GM23338 (cell line): Measurements from ENCODE around the gene SIMC1. TPM values are rescaled to one million over a fixed set of nuclear protein-coding genes. Genes with fewer than 3 reads are reported as not detected.
A peak's percentile ranks its signal among the peaks of the same experiment; 100 is the strongest.

Experiments
- ATAC-seq: fragments of 200-7000 bp; cut with Tn5 transposase; 3 replicates; pipeline ENCODE4 v1.9.1; 2020
- DNase-seq: peaks from one replicate; pipeline ENCODE4 v3.0.0-alpha.2; 2015; ENCODE audit warnings: low spot score
- H2AFZ ChIP-seq: fragments of 200-600 bp; sonication (generic); 2 replicates; pipeline ENCODE4 v1.8.0; 2016; ENCODE audit warnings: antibody characterized with exemption, mild to moderate bottlenecking, moderate library complexity
- H3F3A ChIP-seq: fragments of 200-600 bp; sonication (generic); replicated peaks from 2 replicates; pipeline ENCODE4 v1.8.0; 2017; ENCODE audit warnings: antibody characterized with exemption, mixed run types, low read depth
- H3K27ac ChIP-seq: fragments of 200-600 bp; sonication (generic); 2 replicates; pipeline ENCODE4 v1.6.1; 2016; ENCODE audit warnings: low read depth
- H3K27me3 ChIP-seq: fragments of 200-600 bp; sonication (generic); 2 replicates; pipeline ENCODE4 v1.8.0; 2016; ENCODE audit warnings: mild to moderate bottlenecking, mixed run types, moderate library complexity; ENCODE audit not compliant: insufficient read depth
- H3K36me3 ChIP-seq: fragments of 200-600 bp; sonication (generic); 2 replicates; pipeline ENCODE4 v1.8.0; 2016; ENCODE audit warnings: mild to moderate bottlenecking; ENCODE audit not compliant: insufficient read depth
- H3K4me1 ChIP-seq: fragments of 200-600 bp; sonication (generic); 2 replicates; pipeline ENCODE4 v1.8.0; 2016; ENCODE audit warnings: mild to moderate bottlenecking, moderate library complexity; ENCODE audit not compliant: insufficient read depth
- H3K4me2 ChIP-seq: fragments of 200-600 bp; sonication (generic); 2 replicates; pipeline ENCODE4 v1.7.1; 2017; ENCODE audit warnings: mixed run types
- H3K4me3 ChIP-seq: fragments of 200-600 bp; sonication (generic); 2 replicates; pipeline ENCODE4 v1.6.1; 2016; ENCODE audit warnings: mixed run types
- H3K79me2 ChIP-seq: fragments of 200-600 bp; sonication (generic); replicated peaks from 2 replicates; pipeline ENCODE4 v1.8.0; 2017; ENCODE audit warnings: mild to moderate bottlenecking; ENCODE audit not compliant: insufficient read depth
- H3K9me2 ChIP-seq: fragments of 200-600 bp; sonication (generic); 2 replicates; pipeline ENCODE4 v1.8.0; 2017; ENCODE audit not compliant: insufficient read depth
- H4K20me1 ChIP-seq: fragments of 200-600 bp; sonication (generic); replicated peaks from 2 replicates; pipeline ENCODE4 v1.8.0; 2017; ENCODE audit warnings: mild to moderate bottlenecking; ENCODE audit not compliant: insufficient read depth
- H3K27ac Mint-ChIP-seq: 2 replicates; pipeline ENCODE4 v1.8.0; 2020; ENCODE audit warnings: inconsistent platforms, mild to moderate bottlenecking, moderate library complexity, mixed read lengths
- H3K27me3 Mint-ChIP-seq: 3 replicates; pipeline ENCODE4 v1.8.0; 2022; ENCODE audit warnings: low read depth, mild to moderate bottlenecking, moderate library complexity, mixed read lengths, inconsistent platforms; ENCODE audit not compliant: insufficient read depth, poor library complexity
- H3K36me3 Mint-ChIP-seq: 3 replicates; pipeline ENCODE4 v1.8.0; 2021; ENCODE audit warnings: low read depth, mild to moderate bottlenecking, inconsistent platforms, moderate library complexity, mixed read lengths
- H3K4me1 Mint-ChIP-seq: 3 replicates; pipeline ENCODE4 v1.8.0; 2020; ENCODE audit warnings: mild to moderate bottlenecking, inconsistent platforms, mixed read lengths
- H3K4me3 Mint-ChIP-seq: 3 replicates; pipeline ENCODE4 v1.8.0; 2021; ENCODE audit warnings: moderate library complexity, mild to moderate bottlenecking, inconsistent platforms, mixed read lengths
- H3K9me3 Mint-ChIP-seq: 3 replicates; pipeline ENCODE4 v1.8.0; 2020; ENCODE audit warnings: moderate library complexity, mild to moderate bottlenecking, inconsistent platforms, mixed read lengths
- CREB1 ChIP-seq: fragments of 250-450 bp; sonication (Bioruptor Pico); IDR thresholded peaks from 2 replicates; pipeline ENCODE4 v1.5.0; 2020; ENCODE audit warnings: low read depth, mild to moderate bottlenecking, moderate library complexity
- EZH2 ChIP-seq: fragments of 200-600 bp; sonication (generic); IDR thresholded peaks from one replicate; pipeline ENCODE4 v1.8.0; 2017; ENCODE audit warnings: antibody characterized with exemption, mild to moderate bottlenecking, low read depth; ENCODE audit not compliant: unreplicated experiment
- EZH2phosphoT487 ChIP-seq: fragments of 200-600 bp; sonication (generic); IDR thresholded peaks from one replicate; pipeline ENCODE4 v1.8.1; 2018; ENCODE audit warnings: antibody characterized with exemption; ENCODE audit not compliant: unreplicated experiment
- JUNB ChIP-seq: IDR thresholded peaks from one replicate; pipeline ENCODE4 v1.6.1; 2016; ENCODE audit warnings: antibody characterized with exemption; ENCODE audit not compliant: unreplicated experiment
- NANOG ChIP-seq: IDR thresholded peaks from 2 replicates; pipeline ENCODE4 v1.6.1; 2016; ENCODE audit warnings: antibody characterized with exemption, borderline replicate concordance
- POLR2AphosphoS5 ChIP-seq: IDR thresholded peaks from 2 replicates; pipeline ENCODE4 v1.6.1; 2016; ENCODE audit warnings: antibody characterized with exemption, low read depth
- STAT1 ChIP-seq: IDR thresholded peaks from one replicate; pipeline ENCODE4 v1.6.1; 2016; ENCODE audit warnings: antibody characterized with exemption; ENCODE audit not compliant: unreplicated experiment
- ZNF114 ChIP-seq: fragments of 250-450 bp; sonication (Bioruptor Pico); IDR thresholded peaks from 2 replicates; pipeline ENCODE4 v1.5.0; 2020; ENCODE audit warnings: mild to moderate bottlenecking, moderate library complexity
- ZNF331 ChIP-seq: fragments of 250-450 bp; sonication (Bioruptor Pico); IDR thresholded peaks from 2 replicates; pipeline ENCODE4 v1.5.0; 2020; ENCODE audit warnings: low read depth, mild to moderate bottlenecking, moderate library complexity
- polyA plus RNA-seq: library from polyadenylated mRNA; unstranded; fragments of >200 nt; fragmentation: Nextera tagmentation; extraction: Ambion mirVana; gene quantifications from 2 replicates; pipeline ENCODE4 v1.2.1, GENCODE V29; 2016
- total RNA-seq: library from RNA; depleted of rRNA; stranded (reverse); fragments of >200 nt; shearing (Covaris generic); gene quantifications from 2 replicates; pipeline ENCODE4 v1.2.3, GENCODE V29; 2014
- TF ChIP-seq, protein P1 (sequence below), 2 experiments: fragments of 200-600 bp in 1 of 2; sonication (generic) in 1 of 2; conservative IDR thresholded peaks; 2 replicates each; pipeline versions ENCODE4 v1.5.1 to v1.6.1; 2016 to 2017; ENCODE audit warnings: antibody characterized with exemption in 2 of 2, low read depth in 2 of 2, mild to moderate bottlenecking in 2 of 2, moderate library complexity in 1 of 2
- TF ChIP-seq, protein P2 (sequence below): IDR thresholded peaks from one replicate; pipeline ENCODE4 v1.6.1; 2018; ENCODE audit warnings: antibody characterized with exemption; ENCODE audit not compliant: unreplicated experiment
- TF ChIP-seq, protein P3 (sequence below): IDR thresholded peaks from 2 replicates; pipeline ENCODE4 v1.6.1; 2016; ENCODE audit warnings: antibody characterized with exemption
- TF ChIP-seq, protein P4 (sequence below): fragments of 250-450 bp; sonication (Bioruptor Pico); IDR thresholded peaks from 2 replicates; pipeline ENCODE4 v1.5.0; 2020; ENCODE audit warnings: mild to moderate bottlenecking, moderate library complexity

The SIMC1 gene
- total and polyA plus RNA-seq, 2 experiments from 2014 or later: 9.4 to 14.6 TPM

DNA sequence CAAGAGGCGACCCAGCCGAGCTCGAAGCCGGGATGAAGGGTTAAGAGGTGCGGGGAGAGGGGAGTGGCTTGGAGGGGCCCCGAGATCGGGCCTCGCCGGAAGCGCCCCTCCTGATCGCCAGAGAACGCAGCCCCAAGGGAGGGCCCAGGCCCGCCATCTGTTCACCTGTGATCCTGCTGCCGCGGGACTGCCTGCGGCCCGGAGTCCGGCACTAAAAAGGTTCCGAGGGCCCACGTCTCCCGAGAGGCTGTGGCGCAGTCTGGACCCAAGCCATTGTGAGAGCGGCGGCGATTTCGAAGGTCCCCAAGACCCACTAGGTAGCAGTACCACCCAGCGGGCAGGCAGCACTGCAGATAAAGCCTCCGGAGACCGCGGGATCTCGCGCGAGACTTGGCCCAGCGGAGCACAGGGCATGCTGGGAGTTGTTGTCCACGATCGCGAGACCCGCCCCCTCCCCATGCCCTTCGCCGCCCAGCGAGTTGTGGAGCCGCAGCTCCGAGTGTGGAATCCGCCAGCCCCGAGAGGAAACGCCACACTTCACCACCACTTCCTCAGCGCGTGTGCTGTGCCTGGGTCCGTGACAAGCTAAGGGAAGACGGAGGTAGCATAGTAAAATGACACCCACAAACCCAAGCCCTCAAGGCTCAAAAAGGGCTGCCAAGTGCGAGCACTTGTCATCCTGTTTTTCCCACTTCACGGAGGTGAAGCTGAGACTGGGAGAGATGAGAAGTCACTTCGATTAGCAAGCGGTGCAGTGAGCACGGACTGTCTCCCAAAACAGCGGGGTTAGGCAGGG lies 123.4 kb downstream of the SIMC1 start, which contains the start of gene KIAA1191:
KIAA1191 (minus strand) TSS at position 328 of the 796 bp plus-strand sequence. CDS start 2,256 bp downstream, outside the sequence.
- Histone ChIP-seq H3K9me2 (no peaks in the 10 kb centered on the region), H2AFZ (peak within 1 kb of the TSS; percentile 99), H3K36me3 (peaks cover 10% of the 10 kb centered on the region; the same call in 1 of the 2 replicates), H3K4me2 (peak within 1 kb of the TSS; percentile 94), H3K4me1 (peaks cover 2% of the 10 kb centered on the region; the same call in 1 of the 2 replicates), H3K4me3 (peak within 1 kb of the TSS; percentile 99), H3K27me3 (peaks cover 45% of the 10 kb centered on the region), H3K79me2 (peaks cover 46% of the 10 kb centered on the region), H4K20me1 (peaks cover 18% of the 10 kb centered on the region), H3K27ac (peak within 1 kb of the TSS; percentile 91), H3F3A (no peaks in the 10 kb centered on the region)
- ATAC-seq: peak; percentile 74
- DNase-seq: peak; percentile 90
- no peak for TF ChIP-seq EZH2phosphoT487
- TF ChIP-seq, protein P1, sequence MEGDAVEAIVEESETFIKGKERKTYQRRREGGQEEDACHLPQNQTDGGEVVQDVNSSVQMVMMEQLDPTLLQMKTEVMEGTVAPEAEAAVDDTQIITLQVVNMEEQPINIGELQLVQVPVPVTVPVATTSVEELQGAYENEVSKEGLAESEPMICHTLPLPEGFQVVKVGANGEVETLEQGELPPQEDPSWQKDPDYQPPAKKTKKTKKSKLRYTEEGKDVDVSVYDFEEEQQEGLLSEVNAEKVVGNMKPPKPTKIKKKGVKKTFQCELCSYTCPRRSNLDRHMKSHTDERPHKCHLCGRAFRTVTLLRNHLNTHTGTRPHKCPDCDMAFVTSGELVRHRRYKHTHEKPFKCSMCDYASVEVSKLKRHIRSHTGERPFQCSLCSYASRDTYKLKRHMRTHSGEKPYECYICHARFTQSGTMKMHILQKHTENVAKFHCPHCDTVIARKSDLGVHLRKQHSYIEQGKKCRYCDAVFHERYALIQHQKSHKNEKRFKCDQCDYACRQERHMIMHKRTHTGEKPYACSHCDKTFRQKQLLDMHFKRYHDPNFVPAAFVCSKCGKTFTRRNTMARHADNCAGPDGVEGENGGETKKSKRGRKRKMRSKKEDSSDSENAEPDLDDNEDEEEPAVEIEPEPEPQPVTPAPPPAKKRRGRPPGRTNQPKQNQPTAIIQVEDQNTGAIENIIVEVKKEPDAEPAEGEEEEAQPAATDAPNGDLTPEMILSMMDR (conservative IDR thresholded peaks at IDR 0.05; ENCODE audit: low read depth in 2 of 2): peak in 1 of 2 experiments; percentile 25; a peak in 1 of 4 replicates
- no peak for TF ChIP-seq ZNF331 (CRISPR knock-in tag)
- TF ChIP-seq, protein P2, sequence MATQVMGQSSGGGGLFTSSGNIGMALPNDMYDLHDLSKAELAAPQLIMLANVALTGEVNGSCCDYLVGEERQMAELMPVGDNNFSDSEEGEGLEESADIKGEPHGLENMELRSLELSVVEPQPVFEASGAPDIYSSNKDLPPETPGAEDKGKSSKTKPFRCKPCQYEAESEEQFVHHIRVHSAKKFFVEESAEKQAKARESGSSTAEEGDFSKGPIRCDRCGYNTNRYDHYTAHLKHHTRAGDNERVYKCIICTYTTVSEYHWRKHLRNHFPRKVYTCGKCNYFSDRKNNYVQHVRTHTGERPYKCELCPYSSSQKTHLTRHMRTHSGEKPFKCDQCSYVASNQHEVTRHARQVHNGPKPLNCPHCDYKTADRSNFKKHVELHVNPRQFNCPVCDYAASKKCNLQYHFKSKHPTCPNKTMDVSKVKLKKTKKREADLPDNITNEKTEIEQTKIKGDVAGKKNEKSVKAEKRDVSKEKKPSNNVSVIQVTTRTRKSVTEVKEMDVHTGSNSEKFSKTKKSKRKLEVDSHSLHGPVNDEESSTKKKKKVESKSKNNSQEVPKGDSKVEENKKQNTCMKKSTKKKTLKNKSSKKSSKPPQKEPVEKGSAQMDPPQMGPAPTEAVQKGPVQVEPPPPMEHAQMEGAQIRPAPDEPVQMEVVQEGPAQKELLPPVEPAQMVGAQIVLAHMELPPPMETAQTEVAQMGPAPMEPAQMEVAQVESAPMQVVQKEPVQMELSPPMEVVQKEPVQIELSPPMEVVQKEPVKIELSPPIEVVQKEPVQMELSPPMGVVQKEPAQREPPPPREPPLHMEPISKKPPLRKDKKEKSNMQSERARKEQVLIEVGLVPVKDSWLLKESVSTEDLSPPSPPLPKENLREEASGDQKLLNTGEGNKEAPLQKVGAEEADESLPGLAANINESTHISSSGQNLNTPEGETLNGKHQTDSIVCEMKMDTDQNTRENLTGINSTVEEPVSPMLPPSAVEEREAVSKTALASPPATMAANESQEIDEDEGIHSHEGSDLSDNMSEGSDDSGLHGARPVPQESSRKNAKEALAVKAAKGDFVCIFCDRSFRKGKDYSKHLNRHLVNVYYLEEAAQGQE: no peak
- TF ChIP-seq POLR2AphosphoS5: peak; percentile 99
- TF ChIP-seq ZNF114 (CRISPR knock-in tag): no peak
- TF ChIP-seq EZH2: no peak
- TF ChIP-seq, protein P3, sequence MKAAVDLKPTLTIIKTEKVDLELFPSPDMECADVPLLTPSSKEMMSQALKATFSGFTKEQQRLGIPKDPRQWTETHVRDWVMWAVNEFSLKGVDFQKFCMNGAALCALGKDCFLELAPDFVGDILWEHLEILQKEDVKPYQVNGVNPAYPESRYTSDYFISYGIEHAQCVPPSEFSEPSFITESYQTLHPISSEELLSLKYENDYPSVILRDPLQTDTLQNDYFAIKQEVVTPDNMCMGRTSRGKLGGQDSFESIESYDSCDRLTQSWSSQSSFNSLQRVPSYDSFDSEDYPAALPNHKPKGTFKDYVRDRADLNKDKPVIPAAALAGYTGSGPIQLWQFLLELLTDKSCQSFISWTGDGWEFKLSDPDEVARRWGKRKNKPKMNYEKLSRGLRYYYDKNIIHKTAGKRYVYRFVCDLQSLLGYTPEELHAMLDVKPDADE: peak; percentile 72
- TF ChIP-seq CREB1 (CRISPR knock-in tag): 0 out of 2 replicates have a peak, but pooled peaks have one; percentile 18
- TF ChIP-seq JUNB: no peak
- TF ChIP-seq, protein P4, sequence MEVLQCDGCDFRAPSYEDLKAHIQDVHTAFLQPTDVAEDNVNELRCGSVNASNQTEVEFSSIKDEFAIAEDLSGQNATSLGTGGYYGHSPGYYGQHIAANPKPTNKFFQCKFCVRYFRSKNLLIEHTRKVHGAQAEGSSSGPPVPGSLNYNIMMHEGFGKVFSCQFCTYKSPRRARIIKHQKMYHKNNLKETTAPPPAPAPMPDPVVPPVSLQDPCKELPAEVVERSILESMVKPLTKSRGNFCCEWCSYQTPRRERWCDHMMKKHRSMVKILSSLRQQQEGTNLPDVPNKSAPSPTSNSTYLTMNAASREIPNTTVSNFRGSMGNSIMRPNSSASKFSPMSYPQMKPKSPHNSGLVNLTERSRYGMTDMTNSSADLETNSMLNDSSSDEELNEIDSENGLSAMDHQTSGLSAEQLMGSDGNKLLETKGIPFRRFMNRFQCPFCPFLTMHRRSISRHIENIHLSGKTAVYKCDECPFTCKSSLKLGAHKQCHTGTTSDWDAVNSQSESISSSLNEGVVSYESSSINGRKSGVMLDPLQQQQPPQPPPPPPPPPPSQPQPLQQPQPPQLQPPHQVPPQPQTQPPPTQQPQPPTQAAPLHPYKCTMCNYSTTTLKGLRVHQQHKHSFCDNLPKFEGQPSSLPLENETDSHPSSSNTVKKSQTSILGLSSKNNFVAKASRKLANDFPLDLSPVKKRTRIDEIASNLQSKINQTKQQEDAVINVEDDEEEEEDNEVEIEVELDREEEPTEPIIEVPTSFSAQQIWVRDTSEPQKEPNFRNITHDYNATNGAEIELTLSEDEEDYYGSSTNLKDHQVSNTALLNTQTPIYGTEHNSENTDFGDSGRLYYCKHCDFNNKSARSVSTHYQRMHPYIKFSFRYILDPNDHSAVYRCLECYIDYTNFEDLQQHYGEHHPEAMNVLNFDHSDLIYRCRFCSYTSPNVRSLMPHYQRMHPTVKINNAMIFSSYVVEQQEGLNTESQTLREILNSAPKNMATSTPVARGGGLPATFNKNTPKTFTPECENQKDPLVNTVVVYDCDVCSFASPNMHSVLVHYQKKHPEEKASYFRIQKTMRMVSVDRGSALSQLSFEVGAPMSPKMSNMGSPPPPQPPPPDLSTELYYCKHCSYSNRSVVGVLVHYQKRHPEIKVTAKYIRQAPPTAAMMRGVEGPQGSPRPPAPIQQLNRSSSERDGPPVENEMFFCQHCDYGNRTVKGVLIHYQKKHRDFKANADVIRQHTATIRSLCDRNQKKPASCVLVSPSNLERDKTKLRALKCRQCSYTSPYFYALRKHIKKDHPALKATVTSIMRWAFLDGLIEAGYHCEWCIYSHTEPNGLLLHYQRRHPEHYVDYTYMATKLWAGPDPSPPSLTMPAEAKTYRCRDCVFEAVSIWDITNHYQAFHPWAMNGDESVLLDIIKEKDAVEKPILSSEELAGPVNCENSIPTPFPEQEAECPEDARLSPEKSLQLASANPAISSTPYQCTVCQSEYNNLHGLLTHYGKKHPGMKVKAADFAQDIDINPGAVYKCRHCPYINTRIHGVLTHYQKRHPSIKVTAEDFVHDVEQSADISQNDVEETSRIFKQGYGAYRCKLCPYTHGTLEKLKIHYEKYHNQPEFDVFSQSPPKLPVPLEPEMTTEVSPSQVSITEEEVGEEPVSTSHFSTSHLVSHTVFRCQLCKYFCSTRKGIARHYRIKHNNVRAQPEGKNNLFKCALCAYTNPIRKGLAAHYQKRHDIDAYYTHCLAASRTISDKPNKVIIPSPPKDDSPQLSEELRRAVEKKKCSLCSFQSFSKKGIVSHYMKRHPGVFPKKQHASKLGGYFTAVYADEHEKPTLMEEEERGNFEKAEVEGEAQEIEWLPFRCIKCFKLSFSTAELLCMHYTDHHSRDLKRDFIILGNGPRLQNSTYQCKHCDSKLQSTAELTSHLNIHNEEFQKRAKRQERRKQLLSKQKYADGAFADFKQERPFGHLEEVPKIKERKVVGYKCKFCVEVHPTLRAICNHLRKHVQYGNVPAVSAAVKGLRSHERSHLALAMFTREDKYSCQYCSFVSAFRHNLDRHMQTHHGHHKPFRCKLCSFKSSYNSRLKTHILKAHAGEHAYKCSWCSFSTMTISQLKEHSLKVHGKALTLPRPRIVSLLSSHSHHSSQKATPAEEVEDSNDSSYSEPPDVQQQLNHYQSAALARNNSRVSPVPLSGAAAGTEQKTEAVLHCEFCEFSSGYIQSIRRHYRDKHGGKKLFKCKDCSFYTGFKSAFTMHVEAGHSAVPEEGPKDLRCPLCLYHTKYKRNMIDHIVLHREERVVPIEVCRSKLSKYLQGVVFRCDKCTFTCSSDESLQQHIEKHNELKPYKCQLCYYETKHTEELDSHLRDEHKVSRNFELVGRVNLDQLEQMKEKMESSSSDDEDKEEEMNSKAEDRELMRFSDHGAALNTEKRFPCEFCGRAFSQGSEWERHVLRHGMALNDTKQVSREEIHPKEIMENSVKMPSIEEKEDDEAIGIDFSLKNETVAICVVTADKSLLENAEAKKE: no peak
- TF ChIP-seq NANOG: no peak
- TF ChIP-seq STAT1: no peak
- peaks cover 28% of the 10 kb centered on the region for H3K36me3 Mint-ChIP-seq
- no peaks in the 10 kb centered on the region for H3K9me3 Mint-ChIP-seq
- peaks cover 8% of the 10 kb centered on the region for H3K4me1 Mint-ChIP-seq
- peaks cover 36% of the 10 kb centered on the region for H3K27me3 Mint-ChIP-seq
- H3K4me3 Mint-ChIP-seq: peak within 1 kb of the TSS; percentile 99
- peak within 1 kb of the TSS; percentile 99 for H3K27ac Mint-ChIP-seq
